Mucosa of gallbladder (tissue), 1 donor: ENCODE measurements around the gene CDHR2. TPM values are rescaled to one million over a fixed set of nuclear protein-coding genes. Genes with fewer than 3 reads are reported as not detected.

Experiments
- DNase-seq: peaks from one replicate; pipeline ENCODE4 v3.0.0-alpha.2; 2020; ENCODE audit warnings: low spot score
- total RNA-seq: library from RNA; stranded (reverse); gene quantifications from one replicate; pipeline ENCODE4 v1.2.1, GENCODE V29; 2021
- donor health status: DM: no; HTN: no; CAD: no.

Gene CDHR2, protein sequence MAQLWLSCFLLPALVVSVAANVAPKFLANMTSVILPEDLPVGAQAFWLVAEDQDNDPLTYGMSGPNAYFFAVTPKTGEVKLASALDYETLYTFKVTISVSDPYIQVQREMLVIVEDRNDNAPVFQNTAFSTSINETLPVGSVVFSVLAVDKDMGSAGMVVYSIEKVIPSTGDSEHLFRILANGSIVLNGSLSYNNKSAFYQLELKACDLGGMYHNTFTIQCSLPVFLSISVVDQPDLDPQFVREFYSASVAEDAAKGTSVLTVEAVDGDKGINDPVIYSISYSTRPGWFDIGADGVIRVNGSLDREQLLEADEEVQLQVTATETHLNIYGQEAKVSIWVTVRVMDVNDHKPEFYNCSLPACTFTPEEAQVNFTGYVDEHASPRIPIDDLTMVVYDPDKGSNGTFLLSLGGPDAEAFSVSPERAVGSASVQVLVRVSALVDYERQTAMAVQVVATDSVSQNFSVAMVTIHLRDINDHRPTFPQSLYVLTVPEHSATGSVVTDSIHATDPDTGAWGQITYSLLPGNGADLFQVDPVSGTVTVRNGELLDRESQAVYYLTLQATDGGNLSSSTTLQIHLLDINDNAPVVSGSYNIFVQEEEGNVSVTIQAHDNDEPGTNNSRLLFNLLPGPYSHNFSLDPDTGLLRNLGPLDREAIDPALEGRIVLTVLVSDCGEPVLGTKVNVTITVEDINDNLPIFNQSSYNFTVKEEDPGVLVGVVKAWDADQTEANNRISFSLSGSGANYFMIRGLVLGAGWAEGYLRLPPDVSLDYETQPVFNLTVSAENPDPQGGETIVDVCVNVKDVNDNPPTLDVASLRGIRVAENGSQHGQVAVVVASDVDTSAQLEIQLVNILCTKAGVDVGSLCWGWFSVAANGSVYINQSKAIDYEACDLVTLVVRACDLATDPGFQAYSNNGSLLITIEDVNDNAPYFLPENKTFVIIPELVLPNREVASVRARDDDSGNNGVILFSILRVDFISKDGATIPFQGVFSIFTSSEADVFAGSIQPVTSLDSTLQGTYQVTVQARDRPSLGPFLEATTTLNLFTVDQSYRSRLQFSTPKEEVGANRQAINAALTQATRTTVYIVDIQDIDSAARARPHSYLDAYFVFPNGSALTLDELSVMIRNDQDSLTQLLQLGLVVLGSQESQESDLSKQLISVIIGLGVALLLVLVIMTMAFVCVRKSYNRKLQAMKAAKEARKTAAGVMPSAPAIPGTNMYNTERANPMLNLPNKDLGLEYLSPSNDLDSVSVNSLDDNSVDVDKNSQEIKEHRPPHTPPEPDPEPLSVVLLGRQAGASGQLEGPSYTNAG (N-terminal part only)
- 65.7 TPM for total RNA-seq

- DNase-seq = no peak
Measured at GRCh38 chr5:176548967-176549444, at the start of gene CDHR2. CDHR2 (plus strand) TSS chr5:176549342; CDS start chr5:176565353, 16,011 bp downstream.

GRCh38 chr5:176500511-176500910 lies 48.6 kb upstream of the CDHR2 start:
- no peak for DNase-seq

DNA sequence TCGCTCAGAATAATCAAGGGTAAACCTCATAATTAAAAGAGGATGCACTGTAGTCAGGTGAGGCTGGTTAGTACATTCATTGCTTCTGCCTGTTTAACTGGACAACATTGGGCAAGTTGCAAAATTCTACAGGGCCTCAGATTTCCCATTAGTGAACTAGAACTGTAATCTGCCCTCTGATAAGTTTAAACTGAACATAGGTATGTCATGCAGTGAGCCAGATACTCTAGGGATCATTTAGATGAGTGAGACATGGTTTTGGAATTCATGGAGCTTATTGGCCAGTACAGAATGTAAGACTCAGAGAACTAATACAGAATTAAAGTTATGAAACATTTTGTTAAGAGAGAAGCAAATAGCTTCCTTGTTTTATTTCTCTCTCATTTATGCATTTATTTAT lies 47.8 kb upstream of the CDHR2 start:
- DNase-seq = no peak

- DNase-seq = no peak
Measured at GRCh38 chr5:176503496-176503895, 45.6 kb upstream of the CDHR2 start.

DNA sequence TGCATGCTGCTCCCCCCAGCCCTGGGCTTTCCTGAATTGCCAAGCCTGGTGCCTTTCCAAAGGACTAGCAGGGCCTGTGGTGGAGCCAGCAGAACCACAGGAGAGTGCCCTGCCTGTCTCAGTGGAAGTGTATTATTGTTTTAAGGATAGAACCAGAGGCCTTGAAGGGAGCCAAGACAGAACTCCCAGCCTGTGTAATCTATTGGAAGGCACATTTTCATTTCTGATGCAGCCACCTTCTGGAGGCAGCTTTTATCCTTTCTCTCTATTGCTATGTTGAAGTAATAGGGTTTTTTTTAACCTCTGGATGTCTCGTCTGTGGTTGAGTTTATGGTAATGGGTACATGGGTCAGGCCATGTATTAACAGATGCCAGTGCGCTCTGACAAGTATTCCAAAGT lies 41.2 kb upstream of the CDHR2 start:
- DNase-seq = no peak

- no peak for DNase-seq
Measured at GRCh38 chr5:176508603-176509002, 40.5 kb upstream of the CDHR2 start.

GRCh38 chr5:176513788-176514187 lies 35.4 kb upstream of the CDHR2 start:
- no peak for DNase-seq

DNA sequence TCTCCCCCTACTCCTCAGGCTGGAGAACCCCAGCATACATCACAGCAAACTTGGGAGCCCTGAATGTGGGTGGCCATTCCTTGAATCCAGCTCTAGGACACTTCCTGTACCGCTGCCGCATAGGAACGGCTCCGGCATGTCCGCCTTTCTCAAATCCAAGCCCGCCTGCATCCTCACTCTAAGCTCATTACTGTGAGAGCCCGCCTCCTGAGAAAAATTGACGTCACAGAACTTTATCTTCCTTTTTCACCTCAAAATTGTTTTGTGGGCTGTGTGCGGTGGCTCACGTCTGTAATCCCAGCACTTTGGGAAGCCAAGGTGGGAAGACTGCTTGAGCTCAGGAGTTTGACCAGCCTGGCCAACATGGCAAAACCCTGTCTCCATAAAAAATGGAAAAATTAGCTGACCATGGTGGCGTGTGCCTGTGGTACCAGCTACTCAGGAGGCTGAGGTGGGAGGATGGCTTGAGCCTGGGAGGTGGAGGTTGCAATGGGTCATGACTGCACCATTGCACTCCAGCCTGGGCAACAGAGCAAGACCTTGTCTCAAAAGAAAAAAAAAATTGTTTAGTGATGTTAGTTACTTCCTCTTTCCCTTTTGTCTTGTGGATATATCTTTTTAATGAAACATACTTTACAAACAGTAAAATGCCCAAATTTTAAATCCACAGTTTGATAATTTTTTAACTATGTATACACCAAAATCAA lies 34.7 kb upstream of the CDHR2 start:
- no peak for DNase-seq

GRCh38 chr5:176515396-176515795 lies 33.7 kb upstream of the CDHR2 start:
- DNase-seq = no peak

DNA sequence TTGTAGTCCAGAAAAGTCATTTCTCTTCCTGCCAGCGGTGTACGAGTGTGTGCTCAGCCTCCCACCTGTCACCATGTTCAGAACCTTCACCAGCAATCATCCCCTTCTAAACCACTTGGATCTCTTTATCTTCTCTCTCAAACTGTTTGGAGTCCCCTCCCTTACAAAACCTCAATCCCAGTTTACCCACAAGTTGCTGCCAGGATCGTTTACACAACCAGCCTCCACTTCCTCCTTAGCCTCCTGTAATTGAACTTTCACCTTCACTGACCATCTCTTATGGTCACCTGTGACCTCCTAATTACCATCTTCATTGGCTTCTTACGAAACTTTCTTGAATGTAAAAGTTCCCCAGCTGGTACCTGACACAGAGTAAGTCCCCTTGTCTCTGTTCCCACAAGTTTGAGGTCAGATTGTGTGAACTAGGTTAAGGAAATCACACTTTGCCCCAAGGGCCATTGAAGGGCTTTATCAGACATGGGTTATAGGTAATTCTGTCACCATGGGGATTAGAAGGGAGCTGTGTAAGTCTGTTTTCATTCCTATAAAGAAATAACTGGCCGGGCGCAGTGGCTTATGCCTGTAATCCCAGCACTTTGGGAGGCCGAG lies 32.0 kb upstream of the CDHR2 start:
- DNase-seq = no peak

DNA sequence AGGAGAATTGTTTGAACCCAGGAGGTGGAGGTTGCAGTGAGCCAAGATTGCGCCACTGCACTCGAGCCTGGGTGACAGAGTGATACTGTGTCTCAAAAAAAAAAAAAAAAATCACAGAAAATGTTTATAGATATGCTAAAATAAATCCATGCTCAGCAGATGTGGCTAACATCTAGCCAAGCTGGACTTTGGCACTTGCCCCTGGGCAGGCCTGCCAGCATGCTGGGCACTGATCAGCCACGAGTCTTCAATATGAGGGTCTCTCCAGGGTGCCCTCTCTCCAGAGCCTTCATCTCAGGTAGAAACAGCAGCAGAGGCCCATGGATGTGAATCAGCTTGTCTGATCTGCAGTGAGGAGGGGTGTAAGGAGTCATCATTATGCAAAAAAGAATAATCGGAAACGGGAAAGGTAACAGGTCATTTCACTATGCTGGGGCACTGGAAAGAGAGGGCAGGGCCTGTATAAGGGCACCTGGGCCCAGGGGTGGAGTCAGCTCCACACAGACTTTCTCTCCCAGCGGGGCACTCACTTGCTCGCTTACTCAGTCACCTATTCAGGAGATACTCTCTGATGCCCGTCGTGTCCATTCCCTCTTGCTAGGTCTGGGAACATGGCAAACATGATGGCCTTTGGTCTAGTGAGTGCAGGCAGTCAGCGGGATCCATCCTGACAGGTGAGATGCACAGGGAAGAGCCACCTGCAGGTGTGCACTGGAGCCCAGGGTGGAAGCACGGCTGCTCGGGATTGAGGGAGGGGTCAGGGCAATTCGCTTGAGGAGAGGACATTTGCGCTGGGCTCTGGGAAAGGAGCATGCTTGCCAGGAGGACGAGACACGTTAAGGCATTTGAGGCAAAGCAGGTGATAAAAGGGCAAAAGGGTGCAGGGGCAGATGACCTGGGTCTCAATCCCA lies 29.1 kb upstream of the CDHR2 start:
- DNase-seq = no peak

DNA sequence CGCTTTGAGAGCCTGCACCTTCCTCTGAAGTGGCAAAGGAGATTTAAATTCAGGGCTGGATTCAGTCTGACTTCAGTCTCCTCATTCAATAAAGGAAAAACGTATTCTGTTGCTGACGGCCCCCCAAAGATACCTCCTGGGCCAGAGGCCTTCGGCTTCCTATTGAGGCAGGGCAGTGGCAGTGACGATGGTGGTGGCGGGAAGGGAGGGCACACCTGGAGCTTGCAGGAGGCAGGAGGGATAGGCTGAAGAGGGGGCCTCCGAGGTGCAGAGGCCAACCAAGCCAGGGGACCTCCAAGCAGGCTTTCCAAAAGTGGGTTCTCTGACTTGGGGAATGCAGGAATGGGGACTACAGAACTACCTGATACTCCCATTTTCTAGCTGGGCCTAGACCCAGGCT lies 27.9 kb upstream of the CDHR2 start:
- no peak for DNase-seq

- DNase-seq = no peak
Measured at GRCh38 chr5:176521699-176522263, 27.4 kb upstream of the CDHR2 start.

- no peak for DNase-seq
Measured at GRCh38 chr5:176524138-176524537, 25.0 kb upstream of the CDHR2 start.

DNA sequence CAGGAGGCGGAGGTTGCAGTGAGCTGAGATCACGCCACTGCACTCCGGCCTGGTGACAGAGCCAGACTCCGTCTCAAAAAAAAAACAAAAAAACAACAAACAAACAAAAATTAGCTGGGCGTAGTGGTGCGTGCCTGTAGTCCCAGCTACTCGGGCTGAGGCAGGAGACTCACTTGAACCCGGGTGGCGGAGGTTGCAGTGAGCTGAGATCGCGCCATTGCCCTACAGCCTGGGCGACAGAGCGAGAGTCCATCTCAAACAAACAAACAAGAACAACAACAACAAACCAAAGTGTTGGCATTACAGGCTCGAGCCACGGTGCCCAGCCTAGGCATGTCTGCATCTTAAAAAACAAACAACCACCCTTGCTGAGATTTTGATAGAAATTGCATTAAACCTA lies 24.2 kb upstream of the CDHR2 start:
- no peak for DNase-seq

DNA sequence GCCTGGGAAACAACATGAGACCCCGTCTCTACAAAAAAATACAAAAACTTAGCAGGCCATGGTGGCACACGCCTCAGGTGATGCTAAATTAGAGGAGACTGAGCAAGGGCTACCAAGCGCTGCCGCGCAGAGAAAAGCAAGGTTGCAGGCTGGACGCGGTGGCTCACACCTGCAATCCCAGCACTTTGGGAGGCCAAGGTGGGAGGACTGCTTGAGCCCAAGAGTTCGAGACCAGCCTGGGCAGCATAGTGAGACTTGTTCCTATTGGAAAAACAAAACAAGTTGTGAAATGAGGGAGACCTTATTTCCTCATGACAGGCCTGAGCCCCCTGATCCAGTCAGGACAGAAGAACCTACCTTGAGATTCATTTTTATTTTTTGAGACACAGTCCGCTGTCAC lies 23.5 kb upstream of the CDHR2 start:
- no peak for DNase-seq

- DNase-seq = no peak
Measured at GRCh38 chr5:176526462-176526861, 22.7 kb upstream of the CDHR2 start.

- no peak for DNase-seq
Measured at GRCh38 chr5:176527246-176528222, 21.6 kb upstream of the CDHR2 start.
